ENCODE data around the gene GSS.
A peak's percentile ranks its signal among the peaks of the same experiment; 100 is the strongest.

GSS gene

GRCh38 chr20:34970193-34970840, 14.7 kb upstream of the GSS start:
- no peaks in the 10 kb centered on the region for H3K9me3 ChIP-seq (ENCODE audit: control insufficient read depth, low read length)
- no peak overlapping the region for H3K4me3 ChIP-seq (ENCODE audit: low read length)
- no peaks in the 10 kb centered on the region for H3K36me3 ChIP-seq (ENCODE audit: control insufficient read depth, insufficient read depth, low read length, severe bottlenecking)
- H3K9ac ChIP-seq (ENCODE audit: low read length), result no peak overlapping the region
- H3K27me3 ChIP-seq (replicated peaks; ENCODE audit: control insufficient read depth, insufficient read depth, low read length), result peaks cover 20% of the 10 kb centered on the region
- DNase-seq (ENCODE audit: low read depth), result no peak
- H3K4me1 ChIP-seq (ENCODE audit: control insufficient read depth, insufficient read depth, low read length), result no peaks in the 10 kb centered on the region

GRCh38 chr20:34968042-34968775, 12.6 kb upstream of the GSS start:
- H3K4me3 ChIP-seq (ENCODE audit: low read length), result no peak overlapping the region
- no peaks in the 10 kb centered on the region for H3K4me1 ChIP-seq (ENCODE audit: control insufficient read depth, insufficient read depth, low read length)
- H3K27me3 ChIP-seq (replicated peaks; ENCODE audit: control insufficient read depth, insufficient read depth, low read length), result peaks cover 9% of the 10 kb centered on the region
- H3K9me3 ChIP-seq (ENCODE audit: control insufficient read depth, low read length), result no peaks in the 10 kb centered on the region
- no peak overlapping the region for H3K9ac ChIP-seq (ENCODE audit: low read length)
- H3K36me3 ChIP-seq (ENCODE audit: control insufficient read depth, insufficient read depth, low read length, severe bottlenecking), result no peaks in the 10 kb centered on the region
- DNase-seq (ENCODE audit: low read depth), result no peak

- no peaks in the 10 kb centered on the region for H3K9me3 ChIP-seq (ENCODE audit: control insufficient read depth, low read length)
Observed at GRCh38 chr20:34967421-34967820, 11.8 kb upstream of the GSS start.

GRCh38 chr20:34965051-34965450, 9.4 kb upstream of the GSS start:
- Histone ChIP-seq H3K9ac (ENCODE audit: low read length) (no peak overlapping the region), H3K4me3 (ENCODE audit: low read length) (no peak overlapping the region), H3K27me3 (replicated peaks; ENCODE audit: control insufficient read depth, insufficient read depth, low read length) (no peaks in the 10 kb centered on the region), H3K9me3 (ENCODE audit: control insufficient read depth, low read length) (no peaks in the 10 kb centered on the region), H3K4me1 (ENCODE audit: control insufficient read depth, insufficient read depth, low read length) (no peaks in the 10 kb centered on the region), H3K36me3 (ENCODE audit: control insufficient read depth, insufficient read depth, low read length, severe bottlenecking) (no peaks in the 10 kb centered on the region)
- DNase-seq (ENCODE audit: low read depth), result no peak

More at GRCh38 chr20:34967421-34967820, 11.8 kb upstream of the GSS start:
- H3K4me1 ChIP-seq (ENCODE audit: control insufficient read depth, insufficient read depth, low read length), result no peaks in the 10 kb centered on the region
- no peak overlapping the region for H3K9ac ChIP-seq (ENCODE audit: low read length)
- H3K4me3 ChIP-seq (ENCODE audit: low read length), result no peak overlapping the region
- no peaks in the 10 kb centered on the region for H3K36me3 ChIP-seq (ENCODE audit: control insufficient read depth, insufficient read depth, low read length, severe bottlenecking)
- H3K27me3 ChIP-seq (replicated peaks; ENCODE audit: control insufficient read depth, insufficient read depth, low read length), result peaks cover 5% of the 10 kb centered on the region
- DNase-seq (ENCODE audit: low read depth), result no peak

- H3K4me3 ChIP-seq (ENCODE audit: low read length), result no peak overlapping the region
- no peak overlapping the region for H3K9ac ChIP-seq (ENCODE audit: low read length)
- H3K4me1 ChIP-seq (ENCODE audit: control insufficient read depth, insufficient read depth, low read length), result no peaks in the 10 kb centered on the region
- no peak for DNase-seq (ENCODE audit: low read depth)
- no peaks in the 10 kb centered on the region for H3K36me3 ChIP-seq (ENCODE audit: control insufficient read depth, insufficient read depth, low read length, severe bottlenecking)
- no peaks in the 10 kb centered on the region for H3K9me3 ChIP-seq (ENCODE audit: control insufficient read depth, low read length)
- no peaks in the 10 kb centered on the region for H3K27me3 ChIP-seq (replicated peaks; ENCODE audit: control insufficient read depth, insufficient read depth, low read length)
Observed at GRCh38 chr20:34964486-34964885, 8.9 kb upstream of the GSS start.

- Histone ChIP-seq H3K36me3 (ENCODE audit: control insufficient read depth, insufficient read depth, low read length, severe bottlenecking) (no peaks in the 10 kb centered on the region), H3K27me3 (replicated peaks; ENCODE audit: control insufficient read depth, insufficient read depth, low read length) (no peaks in the 10 kb centered on the region), H3K4me1 (ENCODE audit: control insufficient read depth, insufficient read depth, low read length) (peaks cover 10% of the 10 kb centered on the region), H3K9me3 (ENCODE audit: control insufficient read depth, low read length) (no peaks in the 10 kb centered on the region), H3K4me3 (ENCODE audit: low read length) (no peak overlapping the region), H3K9ac (ENCODE audit: low read length) (no peak overlapping the region)
- no peak for DNase-seq (ENCODE audit: low read depth)
Observed at GRCh38 chr20:34956751-34957472, 1.3 kb upstream of the GSS start.

GRCh38 chr20:34956041-34956458, 444 bp upstream of the GSS start:
- DNase-seq (ENCODE audit: low read depth), result no peak
- peak overlapping the region; percentile 94 for H3K9ac ChIP-seq (ENCODE audit: low read length)
- peak overlapping the region; percentile 90 for H3K4me3 ChIP-seq (ENCODE audit: low read length)
- no peaks in the 10 kb centered on the region for H3K9me3 ChIP-seq (ENCODE audit: control insufficient read depth, low read length)
- H3K36me3 ChIP-seq (ENCODE audit: control insufficient read depth, insufficient read depth, low read length, severe bottlenecking), result peaks cover 6% of the 10 kb centered on the region
- H3K4me1 ChIP-seq (ENCODE audit: control insufficient read depth, insufficient read depth, low read length), result peaks cover 10% of the 10 kb centered on the region
- no peaks in the 10 kb centered on the region for H3K27me3 ChIP-seq (replicated peaks; ENCODE audit: control insufficient read depth, insufficient read depth, low read length)

- H3K9me3 ChIP-seq (ENCODE audit: control insufficient read depth, low read length), result no peaks in the 10 kb centered on the region
- H3K27me3 ChIP-seq (replicated peaks; ENCODE audit: control insufficient read depth, insufficient read depth, low read length), result no peaks in the 10 kb centered on the region
- H3K4me1 ChIP-seq (ENCODE audit: control insufficient read depth, insufficient read depth, low read length), result peaks cover 13% of the 10 kb centered on the region
- no peak for DNase-seq (ENCODE audit: low read depth)
- H3K36me3 ChIP-seq (ENCODE audit: control insufficient read depth, insufficient read depth, low read length, severe bottlenecking), result peaks cover 11% of the 10 kb centered on the region
- H3K4me3 ChIP-seq (ENCODE audit: low read length), result peak overlapping the region; percentile 90
- peak overlapping the region; percentile 94 for H3K9ac ChIP-seq (ENCODE audit: low read length)
Observed at GRCh38 chr20:34954904-34955230, 739 bp downstream of the GSS start.

GRCh38 chr20:34953960-34954359, 1.6 kb downstream of the GSS start:
- H3K4me1 ChIP-seq (ENCODE audit: control insufficient read depth, insufficient read depth, low read length), result peaks cover 22% of the 10 kb centered on the region
- H3K36me3 ChIP-seq (ENCODE audit: control insufficient read depth, insufficient read depth, low read length, severe bottlenecking), result peaks cover 14% of the 10 kb centered on the region
- H3K9me3 ChIP-seq (ENCODE audit: control insufficient read depth, low read length), result no peaks in the 10 kb centered on the region
- no peak overlapping the region for H3K4me3 ChIP-seq (ENCODE audit: low read length)
- no peak overlapping the region for H3K9ac ChIP-seq (ENCODE audit: low read length)
- DNase-seq (ENCODE audit: low read depth), result no peak
- no peaks in the 10 kb centered on the region for H3K27me3 ChIP-seq (replicated peaks; ENCODE audit: control insufficient read depth, insufficient read depth, low read length)

GRCh38 chr20:34952671-34953070, 2.9 kb downstream of the GSS start:
- no peak for DNase-seq (ENCODE audit: low read depth)
- Histone ChIP-seq H3K9me3 (ENCODE audit: control insufficient read depth, low read length) (no peaks in the 10 kb centered on the region), H3K27me3 (replicated peaks; ENCODE audit: control insufficient read depth, insufficient read depth, low read length) (no peaks in the 10 kb centered on the region), H3K4me1 (ENCODE audit: control insufficient read depth, insufficient read depth, low read length) (peaks cover 34% of the 10 kb centered on the region), H3K36me3 (ENCODE audit: control insufficient read depth, insufficient read depth, low read length, severe bottlenecking) (peaks cover 14% of the 10 kb centered on the region), H3K4me3 (ENCODE audit: low read length) (no peak overlapping the region), H3K9ac (ENCODE audit: low read length) (no peak overlapping the region)

- Histone ChIP-seq H3K4me1 (ENCODE audit: control insufficient read depth, insufficient read depth, low read length) (peaks cover 34% of the 10 kb centered on the region), H3K27me3 (replicated peaks; ENCODE audit: control insufficient read depth, insufficient read depth, low read length) (no peaks in the 10 kb centered on the region), H3K4me3 (ENCODE audit: low read length) (no peak overlapping the region), H3K36me3 (ENCODE audit: control insufficient read depth, insufficient read depth, low read length, severe bottlenecking) (peaks cover 14% of the 10 kb centered on the region), H3K9ac (ENCODE audit: low read length) (no peak overlapping the region), H3K9me3 (ENCODE audit: control insufficient read depth, low read length) (no peaks in the 10 kb centered on the region)
- DNase-seq (ENCODE audit: low read depth), result no peak
Observed at GRCh38 chr20:34951652-34952051, 4.0 kb downstream of the GSS start.

All from adipocyte (in vitro differentiated cells).